Epithelial cell of esophagus (primary cell): ENCODE measurements around the gene MCOLN3.

Source experiments
- DNase-seq: peaks from one replicate; pipeline ENCODE4 v3.0.0; 2010; ENCODE audit warnings: low read depth
- H3K4me3 ChIP-seq: 2 replicates; pipeline ENCODE4 v1.5.1; 2011; ENCODE audit warnings: mild to moderate bottlenecking, low read length, control low read depth
- TF ChIP-seq, protein P1 (sequence below): IDR thresholded peaks from 2 replicates; pipeline ENCODE4 v1.5.1; 2011; ENCODE audit warnings: low read depth, mild to moderate bottlenecking, low read length, control low read depth, inconsistent platforms; ENCODE audit not compliant: insufficient read depth; ENCODE audit errors: missing control alignments

MCOLN3 gene

DNA sequence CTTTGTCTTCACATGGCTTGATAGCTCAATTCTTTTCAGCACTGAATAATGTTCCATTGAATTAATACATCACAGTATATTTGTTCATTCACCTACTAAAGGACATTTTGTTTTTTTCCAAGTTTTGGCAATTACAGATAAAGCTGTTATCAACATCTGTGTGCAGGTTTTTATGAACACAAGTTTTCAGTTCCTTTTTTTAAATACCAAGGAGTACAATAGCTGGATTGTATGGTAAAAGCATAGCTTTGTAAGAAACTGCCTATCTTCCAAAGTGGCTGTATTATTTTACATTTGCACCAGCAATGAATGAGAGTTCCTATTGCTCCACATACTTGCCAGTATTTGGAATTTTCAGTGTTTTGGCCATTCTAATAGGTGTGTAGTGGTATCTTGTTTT is 46.6 kb downstream of the MCOLN3 start:
- TF ChIP-seq, protein P1, sequence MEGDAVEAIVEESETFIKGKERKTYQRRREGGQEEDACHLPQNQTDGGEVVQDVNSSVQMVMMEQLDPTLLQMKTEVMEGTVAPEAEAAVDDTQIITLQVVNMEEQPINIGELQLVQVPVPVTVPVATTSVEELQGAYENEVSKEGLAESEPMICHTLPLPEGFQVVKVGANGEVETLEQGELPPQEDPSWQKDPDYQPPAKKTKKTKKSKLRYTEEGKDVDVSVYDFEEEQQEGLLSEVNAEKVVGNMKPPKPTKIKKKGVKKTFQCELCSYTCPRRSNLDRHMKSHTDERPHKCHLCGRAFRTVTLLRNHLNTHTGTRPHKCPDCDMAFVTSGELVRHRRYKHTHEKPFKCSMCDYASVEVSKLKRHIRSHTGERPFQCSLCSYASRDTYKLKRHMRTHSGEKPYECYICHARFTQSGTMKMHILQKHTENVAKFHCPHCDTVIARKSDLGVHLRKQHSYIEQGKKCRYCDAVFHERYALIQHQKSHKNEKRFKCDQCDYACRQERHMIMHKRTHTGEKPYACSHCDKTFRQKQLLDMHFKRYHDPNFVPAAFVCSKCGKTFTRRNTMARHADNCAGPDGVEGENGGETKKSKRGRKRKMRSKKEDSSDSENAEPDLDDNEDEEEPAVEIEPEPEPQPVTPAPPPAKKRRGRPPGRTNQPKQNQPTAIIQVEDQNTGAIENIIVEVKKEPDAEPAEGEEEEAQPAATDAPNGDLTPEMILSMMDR, result no peak
- no peak for DNase-seq
- H3K4me3 ChIP-seq, result no peak overlapping the region

DNA sequence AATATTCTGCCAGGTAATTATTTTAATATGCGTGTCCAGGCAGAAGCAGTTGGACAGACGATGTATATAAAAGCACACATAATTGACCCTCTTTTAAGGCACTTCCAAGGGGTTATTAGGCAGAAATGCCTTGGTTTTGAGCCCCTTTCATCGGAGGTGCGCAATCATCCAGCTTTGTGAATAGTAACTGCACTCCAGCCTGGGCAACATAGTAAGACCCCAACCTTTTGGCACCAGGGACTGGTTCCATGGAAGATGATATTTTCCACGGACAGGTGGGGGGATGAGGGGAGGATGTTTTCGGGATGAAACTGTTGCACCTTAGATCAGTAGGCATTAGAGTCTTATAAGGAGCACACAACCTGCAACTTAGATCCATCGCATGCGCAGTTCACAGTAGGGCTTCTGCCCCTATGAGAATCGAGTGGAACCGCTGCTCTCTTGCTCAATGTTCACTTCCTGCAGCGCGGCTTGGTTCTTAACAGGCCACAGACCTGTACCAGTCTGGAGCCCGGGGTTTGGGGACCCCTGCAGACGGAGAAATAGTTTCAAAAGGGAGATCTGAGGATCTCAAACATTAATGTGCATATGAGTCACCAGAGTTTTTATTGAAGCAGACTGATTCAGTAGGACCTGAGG is 49.5 kb downstream of the MCOLN3 start:
- H3K4me3 ChIP-seq, result peak overlapping the region; percentile 36
- DNase-seq, result peak; percentile 13
- TF ChIP-seq, protein P1, result no peak

DNA sequence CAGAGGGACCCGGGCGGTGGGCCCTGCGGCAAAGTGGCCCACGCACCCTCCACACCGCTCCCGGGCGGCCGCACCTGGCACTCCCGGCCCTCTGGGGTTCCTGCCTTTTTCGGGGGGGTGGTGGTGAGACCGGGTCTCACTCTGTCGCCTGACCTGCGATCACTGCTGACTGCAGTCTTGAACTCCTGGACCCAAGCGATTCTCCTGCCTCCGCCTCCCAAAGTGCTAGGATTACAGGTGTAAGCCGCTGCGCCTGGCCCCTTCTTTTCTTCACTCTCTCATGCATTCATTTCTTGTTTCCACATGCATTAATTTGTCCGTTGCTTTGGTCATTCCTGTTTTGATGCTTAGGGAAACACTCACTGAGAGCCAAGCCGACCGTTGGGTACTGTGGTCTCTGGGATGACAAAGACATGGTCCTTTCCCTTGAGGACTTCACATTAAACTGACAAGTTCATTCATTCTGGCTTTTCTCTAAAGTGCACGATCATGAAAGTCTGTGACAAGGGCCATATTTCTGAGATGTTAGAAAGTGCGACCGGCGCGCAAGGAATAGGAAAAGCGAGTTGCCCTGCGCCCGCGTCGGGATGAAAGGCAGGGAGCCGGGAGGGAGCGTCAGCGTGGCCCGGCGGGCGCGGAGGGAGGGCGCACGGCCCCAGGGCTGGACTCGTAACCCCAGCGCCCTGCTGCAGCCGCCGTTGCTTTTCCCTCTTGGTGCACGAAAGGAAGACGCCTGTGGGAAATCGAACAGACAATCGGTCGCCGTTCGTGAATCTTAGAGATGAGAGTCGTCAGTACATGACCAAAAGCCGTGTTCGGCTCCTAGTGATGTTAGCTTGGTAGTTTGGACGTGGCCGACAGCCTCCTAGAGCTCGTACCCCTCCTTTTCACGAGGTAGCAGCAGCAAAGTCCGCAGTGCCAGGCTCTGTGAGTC is 50.4 kb downstream of the MCOLN3 start:
- TF ChIP-seq, protein P1, result no peak
- peak; percentile 33 for DNase-seq
- H3K4me3 ChIP-seq, result peak overlapping the region; percentile 36

DNA sequence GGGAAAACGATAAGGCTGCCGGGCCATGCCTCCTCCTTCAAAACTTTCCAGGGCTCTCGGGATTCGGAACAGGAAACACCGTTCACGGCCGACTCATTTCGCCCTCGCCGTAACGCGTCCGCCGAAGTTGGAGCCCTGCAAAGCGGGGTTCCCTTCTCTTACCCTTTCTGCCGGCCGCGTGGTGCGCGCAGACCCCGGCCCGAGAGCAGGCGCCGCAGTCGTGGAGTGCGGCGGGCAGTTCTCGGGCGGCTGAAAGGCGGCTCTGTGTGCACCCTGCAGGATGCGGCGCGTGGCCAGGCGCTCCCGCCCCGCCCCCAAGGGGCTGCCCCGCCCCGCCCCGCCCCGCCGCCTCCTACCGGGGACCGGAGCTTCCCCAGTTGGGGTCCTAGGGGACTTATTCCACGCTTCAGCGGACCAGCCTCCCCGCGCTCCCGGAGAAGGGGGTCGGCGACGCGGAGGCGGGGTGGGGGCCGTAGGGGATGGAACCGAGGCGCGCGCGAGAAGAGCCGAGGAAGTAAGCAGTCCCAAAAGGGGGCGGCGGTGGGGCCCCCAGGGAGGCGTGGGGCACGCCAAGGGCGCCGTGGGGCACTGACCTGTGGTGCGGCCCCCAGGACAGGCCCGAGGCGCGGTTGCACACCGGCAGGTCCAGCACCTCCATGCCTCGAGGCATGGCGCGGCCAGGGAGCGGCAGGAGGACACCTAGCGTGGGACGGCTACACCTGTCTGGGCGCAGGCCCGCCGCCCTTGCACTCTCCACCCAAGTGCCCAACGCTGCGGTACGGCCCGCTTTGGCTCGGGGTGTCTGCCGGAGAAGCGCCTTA is 51.2 kb downstream of the MCOLN3 start, which contains the start of gene MCOLN2:
MCOLN2 (minus strand) TSS at position 268 of the 821 bp plus-strand sequence; CDS start at position 27, 241 bp downstream.
- peak within 1 kb of the TSS; percentile 37 for H3K4me3 ChIP-seq
- TF ChIP-seq, protein P1, result no peak
- peak; percentile 21 for DNase-seq

DNA sequence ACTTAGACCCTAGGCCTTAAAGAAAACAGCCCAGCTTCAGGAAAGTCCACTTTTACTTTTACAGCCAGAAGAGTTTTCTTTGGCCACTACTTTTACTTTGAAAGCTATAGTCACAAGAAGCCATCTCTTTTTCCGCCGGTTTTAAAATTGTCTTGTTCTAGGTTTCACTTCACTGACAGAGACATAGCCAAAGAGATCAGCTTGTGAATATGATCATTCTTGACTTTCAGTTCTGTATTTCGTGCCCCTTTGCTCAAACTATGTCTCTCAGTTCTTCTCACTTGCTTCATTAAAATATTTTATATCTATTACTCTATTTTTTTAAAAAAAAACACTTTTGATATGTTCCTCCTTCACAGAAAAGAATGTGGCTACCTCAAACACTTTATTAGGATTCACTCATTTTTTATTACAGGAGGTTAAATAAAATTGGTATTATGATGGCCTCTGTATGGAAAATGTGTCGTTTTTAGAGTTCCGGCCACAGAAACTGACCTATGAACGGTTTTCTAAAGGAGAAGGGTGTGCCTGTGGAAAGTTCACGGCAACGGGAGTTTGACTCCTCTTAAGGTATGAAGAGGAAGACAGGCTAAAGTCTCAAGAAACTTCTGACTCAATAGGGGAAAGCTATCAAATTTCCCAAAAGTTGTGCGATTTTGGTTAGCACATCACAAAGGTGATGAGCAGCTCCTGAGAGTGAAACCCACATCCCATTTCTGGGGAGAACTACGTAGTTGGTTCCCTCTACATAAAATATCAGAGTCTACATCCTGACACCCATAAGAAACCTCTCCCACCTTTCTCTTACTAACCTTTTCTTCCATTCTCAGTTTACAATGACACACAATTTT is 52.6 kb downstream of the MCOLN3 start:
- no peak for DNase-seq
- TF ChIP-seq, protein P1, result no peak
- no peak overlapping the region for H3K4me3 ChIP-seq
